Cerebellar cortex (tissue), 1 donor: ENCODE measurements around the gene ZNF148.
"Not testable (repeated sequence)": the region's sequence is repeated elsewhere in the genome, so short reads cannot be mapped to it uniquely, and the experiment has no call there.

ENCODE experiments used
- DNase-seq: peaks from one replicate; pipeline ENCODE4 v3.0.0-alpha.2; 2015; ENCODE audit warnings: low spot score

Gene ZNF148

DNA sequence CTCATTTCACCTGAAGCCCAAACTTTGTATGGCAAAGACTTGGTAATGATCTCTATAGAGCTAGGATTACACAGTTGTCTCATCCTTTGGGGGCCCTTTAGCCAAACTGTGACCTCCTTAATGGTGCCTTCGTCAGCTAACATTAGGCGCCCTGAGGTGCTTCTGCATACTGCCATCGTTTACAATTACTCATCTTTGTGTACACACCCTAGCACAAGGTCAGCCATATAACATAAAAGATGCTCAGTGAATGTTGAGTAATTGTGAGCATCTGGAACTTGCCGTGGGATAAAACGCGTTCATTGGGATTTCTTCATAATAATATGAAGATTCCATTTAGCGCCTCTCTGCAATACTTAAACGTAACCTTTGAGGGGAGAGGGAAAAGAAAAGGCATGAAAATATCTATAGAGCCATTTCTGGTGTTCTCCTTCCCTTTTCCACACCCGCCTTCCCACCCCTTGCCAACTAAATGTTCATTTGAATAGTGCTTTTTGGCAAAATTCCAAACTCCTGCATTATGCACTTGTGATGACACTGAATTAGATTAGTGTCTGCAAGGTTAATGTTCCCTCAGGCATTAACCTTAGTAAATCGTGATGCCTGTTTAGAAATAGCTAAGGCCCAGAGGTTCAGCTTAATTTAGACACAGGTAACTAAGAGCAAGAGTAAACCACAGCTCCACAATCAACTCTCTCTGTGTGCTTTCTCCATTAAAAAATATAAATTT lies 990 bp upstream of the ZNF148 start:
- DNase-seq, result no peak

DNA sequence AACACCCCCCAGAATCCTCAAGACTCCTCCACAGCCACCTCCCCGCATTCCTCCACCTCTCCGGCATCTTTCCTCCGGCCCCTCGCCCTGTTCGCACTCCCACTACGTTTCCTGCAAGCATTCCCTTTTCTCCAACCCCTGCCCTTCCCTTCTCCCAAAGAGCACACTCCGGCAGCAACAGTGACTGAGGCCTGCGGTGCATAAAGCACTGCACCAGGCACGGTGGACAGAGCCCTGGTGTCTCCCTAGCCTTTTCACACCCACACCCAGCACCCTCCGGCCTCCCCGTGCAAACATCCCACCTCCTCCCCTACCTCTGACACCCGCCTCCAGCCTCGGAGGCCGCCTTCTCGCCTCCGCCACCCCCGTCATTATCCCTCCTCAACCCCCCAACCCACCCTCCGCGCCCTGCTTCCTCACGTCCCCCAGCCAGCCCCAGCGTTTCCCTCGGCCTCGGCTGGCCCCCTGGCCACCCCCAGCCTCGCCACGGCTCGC lies 577 bp downstream of the ZNF148 start:
- peak; percentile 35 for DNase-seq

DNA sequence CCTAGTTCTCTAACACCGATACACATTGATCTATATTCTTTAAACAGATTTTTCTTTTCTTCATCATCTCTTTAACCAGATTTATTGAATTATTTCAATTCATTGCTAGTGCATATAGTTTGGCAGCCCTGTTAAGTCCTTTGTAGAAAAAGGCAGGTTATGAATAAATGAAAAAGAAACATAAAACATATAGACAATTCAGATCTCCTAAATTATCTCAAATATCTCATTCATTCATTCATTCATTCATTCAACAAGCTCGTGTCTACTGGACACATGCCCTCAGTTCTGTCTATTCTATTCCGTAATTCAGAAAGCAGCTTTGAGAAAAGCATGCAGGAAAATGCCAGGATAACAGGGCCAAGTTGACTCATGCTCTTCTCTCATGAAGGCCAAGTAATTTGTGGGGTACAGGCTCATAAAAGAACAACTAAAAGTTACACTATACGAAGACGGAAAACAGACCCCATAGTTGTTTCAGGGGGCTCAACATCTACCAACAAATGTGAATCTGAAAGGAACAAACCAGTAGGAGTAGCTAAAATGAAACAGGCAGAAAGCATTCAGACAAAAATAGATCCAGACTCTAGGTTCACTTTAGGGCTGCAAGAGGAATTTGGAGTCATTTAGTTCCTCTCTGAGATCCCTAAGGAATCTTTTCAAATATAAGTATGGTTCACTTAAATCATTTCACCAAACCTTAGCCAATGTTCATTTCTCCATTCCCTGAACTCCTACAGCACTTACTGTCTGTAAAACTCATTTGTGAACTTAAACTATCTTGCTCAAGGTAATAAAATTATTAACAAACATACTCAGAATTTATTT lies 7.5 kb downstream of the ZNF148 start:
- no peak for DNase-seq

DNA sequence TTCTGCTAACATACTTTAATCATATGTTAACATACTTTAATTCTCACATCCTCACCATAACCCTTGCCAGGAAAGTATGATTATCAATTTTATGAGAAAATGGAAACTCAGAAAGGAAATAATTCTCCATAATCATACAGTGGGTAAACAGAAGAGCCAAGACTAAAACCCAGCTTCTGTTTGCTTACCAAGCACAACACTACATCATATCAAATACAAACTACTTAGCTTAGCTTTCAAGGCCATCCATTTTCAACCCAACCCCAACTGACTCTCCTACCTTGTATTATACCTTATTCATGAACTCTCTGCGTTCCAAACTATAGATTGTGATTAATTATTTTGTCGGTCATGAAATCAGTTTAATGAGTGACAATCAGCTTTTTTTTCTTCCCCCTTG lies 9.0 kb downstream of the ZNF148 start:
- DNase-seq, result no peak

DNA sequence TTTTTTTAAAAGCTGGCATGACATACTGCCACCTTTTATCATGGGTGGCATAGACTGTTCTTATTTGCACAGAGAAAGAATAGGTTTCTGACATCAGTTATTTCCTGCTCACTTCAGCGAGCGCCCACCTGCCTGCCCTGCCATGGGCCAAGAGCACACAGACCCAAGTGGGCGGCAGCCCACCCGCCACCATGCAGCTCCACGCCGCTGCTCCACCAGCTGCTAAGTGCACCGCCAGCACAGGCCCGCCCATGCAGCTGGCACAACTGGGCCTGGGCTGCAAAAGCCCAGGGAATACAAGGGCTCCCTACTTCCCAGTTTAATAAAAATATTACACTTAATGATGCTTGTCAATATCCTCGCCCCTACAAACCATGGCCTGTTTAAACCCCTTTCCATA lies 15.4 kb downstream of the ZNF148 start:
- no peak for DNase-seq

DNA sequence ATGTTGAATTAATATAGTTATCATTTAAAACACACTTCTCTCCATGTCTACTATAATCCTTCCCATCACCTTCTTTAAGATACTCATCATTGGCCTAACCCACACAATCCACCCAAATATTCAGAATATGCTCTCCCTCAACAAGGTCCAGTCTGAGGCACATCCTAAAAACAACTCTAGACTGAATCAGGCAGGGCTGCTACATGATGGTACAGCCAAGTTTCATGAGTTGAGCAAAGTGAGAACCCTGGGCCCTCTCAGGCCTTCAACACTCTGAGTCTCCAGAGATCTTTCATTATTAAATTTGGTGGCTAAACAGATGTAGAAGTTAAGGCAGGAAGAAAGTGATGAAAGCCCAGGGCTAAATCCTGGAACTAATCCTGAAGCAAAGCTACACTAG lies 16.2 kb downstream of the ZNF148 start:
- no peak for DNase-seq

DNA sequence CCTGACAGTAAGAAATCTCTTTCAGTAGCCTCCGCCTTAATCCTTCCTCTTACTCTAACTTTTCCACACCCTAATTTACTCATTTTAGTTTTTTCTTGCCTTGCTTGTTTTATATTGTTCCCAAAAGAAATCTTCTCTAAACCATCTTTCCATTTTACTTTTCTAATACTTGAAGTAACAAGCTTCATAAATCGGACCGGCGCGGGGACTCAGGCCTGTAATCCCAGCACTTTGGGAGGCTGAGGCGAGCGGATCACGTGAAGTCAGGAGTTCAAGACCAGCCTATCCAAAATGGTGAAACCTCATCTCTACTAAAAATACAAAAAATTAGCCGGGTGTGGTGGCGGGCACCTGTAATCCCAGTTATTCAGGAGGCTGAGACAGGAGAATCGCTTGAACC lies 17.3 kb downstream of the ZNF148 start:
- DNase-seq, result no peak

DNA sequence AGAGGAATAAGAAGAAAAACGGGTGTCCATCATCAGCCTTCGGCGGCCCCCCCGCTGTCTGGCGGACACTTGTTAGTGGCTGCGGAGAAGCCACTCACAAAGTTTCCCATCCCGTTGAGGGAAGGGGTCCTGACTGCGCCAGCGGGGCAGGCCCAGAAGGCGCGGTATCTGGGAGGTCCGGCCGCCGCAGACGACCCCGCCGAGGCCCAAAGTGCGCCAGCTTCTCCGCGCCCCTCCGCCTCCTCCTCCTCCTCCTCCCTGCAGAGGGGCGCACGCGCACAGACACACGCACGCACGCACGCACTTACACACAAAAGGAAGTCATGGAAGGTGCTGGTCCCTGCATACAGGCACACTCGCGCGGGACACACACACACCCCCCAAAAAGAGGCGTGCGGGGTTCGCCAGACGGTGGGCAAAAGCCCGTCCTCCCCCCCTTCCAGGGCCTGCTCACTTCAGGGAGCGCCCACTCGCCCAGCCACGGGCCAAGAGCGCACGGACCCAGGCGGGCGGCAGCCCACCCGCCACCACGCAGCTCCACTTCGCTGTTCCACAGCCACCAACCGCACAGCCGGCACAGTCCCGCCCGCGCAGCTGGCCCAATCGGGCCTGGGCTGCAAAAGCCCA lies 18.0 kb downstream of the ZNF148 start:
- peak; percentile 15 for DNase-seq

DNA sequence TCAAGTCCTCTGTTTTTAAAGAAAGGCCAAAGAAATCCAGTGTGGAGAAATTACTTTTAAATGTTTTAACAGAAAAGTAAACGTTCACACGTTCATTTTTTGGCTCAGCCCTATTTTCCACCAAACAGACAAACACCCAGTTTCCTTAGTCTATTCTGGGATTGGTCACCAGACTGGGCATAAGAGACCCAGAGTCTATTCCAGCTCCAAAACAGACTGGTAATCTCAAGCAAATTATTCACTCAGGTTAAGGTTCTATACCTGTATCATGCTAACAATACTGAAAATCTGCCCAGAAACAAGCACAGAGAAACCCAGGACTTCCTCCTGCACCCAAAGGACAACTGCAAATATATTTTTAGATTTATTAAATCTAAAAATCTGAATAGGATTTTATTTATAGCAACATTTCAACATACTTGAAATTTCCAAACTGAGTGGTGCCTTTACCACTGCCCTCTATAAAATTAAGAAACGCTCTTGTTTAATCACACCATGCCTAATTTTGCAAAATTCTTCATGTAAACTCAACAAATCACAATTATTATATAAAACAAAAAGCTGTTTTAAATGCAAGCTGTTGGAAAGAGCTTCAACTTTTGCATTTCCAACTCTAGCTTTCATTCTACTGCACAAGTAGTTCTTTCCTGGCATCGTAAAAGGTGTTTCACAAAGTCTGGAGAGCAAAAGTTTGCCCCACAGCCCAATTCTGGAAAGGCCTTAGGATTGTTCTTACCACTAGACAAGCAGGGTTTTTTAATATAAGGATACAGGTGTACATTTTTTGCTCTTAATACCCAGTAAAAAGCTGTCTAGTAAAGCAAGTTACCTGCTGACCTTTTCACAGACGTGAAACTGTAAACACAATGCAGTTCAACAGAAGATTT lies 18.7 kb downstream of the ZNF148 start:
- no peak for DNase-seq

DNA sequence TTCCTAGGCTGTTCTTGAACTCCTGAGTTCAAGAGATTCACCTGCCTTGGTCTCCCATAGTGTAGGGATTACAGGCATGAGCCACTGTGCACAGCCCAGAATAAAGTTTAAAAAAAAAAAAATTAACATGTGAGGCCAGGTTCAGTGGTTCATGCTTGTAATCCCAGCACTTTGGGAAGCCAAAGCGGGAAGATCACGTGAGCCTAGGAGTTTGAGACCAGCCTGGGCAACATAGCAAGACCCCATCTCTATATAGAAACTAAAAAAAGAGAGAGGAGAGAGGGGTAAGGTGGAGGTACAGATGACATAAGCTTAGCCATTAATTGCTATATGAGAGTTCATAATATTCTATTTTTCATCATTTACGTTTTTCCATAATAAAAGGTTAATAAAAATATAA lies 21.5 kb downstream of the ZNF148 start:
- DNase-seq, result no peak

DNA sequence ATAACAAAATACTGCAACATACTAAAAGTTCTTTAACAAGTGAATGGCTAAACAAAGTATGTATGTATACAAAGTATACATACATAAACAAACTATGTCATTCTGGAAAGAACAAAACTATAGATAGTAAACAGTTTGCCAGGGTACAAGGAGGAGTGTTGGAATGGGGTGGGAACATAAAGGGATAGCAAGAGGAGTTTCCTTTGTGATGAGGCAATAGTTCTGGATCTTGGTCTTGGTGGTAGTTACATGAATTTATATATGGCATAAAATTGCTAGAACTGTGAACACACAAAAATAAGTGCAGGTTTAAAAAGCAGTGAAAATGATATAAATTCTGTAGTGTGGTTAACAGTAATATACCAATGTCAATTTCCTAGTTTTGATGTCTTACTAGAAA lies 22.0 kb downstream of the ZNF148 start:
- no peak for DNase-seq

DNA sequence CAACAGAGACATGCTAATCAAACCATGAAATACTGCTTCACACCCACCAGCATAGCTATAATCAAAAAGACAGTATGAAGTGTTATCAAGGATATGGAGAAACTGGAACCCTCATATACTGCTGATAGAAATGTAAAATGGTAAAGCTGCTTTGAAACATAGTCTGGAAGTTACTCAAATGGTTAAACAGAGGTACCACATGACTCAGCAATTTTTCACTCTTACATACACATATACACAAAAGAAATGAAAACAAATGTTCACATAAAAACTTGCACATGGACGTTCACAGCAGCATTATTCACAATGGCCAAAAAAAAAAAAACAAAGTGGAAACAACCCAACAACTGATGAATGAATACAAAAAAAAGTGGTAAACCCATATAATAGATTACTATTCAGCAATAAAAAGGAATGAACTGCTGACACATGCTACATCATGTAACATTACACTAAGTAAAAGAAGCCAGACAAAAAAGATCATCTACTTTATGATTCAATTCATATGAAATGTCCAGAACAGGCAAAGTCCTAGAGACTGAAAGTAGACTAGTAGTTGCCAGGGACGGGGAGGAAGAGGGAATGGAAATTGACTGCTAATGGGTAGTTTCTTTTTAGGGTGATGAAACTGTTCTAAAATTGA lies 23.2 kb downstream of the ZNF148 start:
- no peak for DNase-seq

DNA sequence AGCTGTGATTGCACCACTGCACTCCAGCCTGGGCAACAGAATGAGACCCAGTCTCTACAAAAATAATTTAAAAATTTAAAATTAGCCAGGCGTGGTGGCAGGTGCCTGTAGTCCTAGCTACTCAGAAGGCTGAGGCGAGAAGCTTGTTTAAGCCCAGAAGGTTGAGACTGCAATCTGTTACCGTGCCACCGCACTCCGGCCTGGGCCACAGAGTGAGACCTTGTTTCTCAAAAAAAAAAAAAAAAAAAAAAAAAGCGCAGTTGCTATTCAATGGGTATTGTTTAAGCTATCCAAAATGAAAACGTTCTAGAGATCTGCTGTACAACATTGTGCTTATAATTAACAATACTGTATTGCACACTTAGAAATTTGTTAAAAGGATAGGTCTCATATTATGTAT lies 24.0 kb downstream of the ZNF148 start:
- DNase-seq, result no peak

DNA sequence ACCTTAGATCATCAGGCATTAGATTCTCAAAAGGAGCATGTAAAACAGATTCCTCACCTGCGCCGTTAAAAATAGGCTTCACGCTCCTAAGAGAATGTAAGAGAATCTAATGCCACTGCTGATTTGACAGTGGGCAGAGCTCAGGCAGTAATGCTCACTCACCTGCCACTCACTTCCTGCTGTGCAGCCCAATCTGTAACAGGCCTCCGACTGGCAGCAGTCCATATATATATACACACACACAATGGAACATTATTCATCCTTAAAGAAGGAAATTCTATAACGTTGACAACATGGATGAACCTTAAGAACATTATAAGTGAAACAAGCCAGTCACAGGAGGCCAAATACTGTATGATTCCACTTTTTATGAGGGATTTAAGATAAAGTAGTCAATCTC lies 24.5 kb downstream of the ZNF148 start:
- DNase-seq, result no peak

DNA sequence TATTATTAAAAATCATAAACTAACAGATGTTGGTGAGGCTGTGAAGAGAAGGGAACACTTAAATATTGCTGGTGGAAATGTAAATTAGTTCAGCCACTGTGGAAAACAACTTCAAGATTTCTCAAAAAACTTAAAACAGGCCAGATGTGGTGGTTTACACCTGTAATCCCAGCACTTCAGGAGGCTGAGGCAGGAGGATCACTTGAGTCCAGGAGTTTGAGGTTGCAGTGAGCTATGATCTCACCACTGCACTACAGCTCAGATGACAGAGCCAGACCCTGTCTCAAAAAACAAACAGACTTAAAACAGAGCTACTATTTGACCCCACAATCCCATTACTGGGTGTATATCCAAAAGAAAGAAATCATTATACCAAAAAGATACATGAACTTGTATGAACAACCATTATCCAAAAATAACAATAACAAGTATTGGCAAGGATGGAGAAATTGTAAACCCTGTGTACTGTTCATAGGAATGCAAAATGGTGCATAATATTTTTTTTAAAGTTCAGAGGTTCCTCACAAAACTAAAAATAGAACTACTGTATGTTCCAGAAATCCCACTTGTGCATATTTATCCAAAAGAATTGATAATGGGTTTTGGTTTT lies 25.5 kb downstream of the ZNF148 start:
- no peak for DNase-seq

DNA sequence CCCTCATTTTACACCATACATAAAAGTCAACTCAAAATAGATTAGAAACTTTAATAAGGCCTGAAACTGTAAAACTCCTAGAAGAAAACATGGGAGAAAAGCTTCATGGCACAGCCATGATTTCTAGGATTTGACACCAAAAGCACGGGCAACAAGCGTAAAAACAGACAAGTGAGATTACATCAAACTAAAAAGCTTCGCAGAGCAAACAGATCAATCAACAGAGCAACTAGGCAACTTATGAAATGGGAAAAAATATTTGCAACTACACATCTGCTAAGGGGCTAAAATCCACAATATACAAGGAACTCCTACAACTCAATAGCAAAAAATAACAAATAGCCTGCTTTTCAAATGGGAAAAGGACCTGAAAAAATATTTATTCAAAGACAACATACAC lies 26.1 kb downstream of the ZNF148 start:
- DNase-seq, result no peak

DNA sequence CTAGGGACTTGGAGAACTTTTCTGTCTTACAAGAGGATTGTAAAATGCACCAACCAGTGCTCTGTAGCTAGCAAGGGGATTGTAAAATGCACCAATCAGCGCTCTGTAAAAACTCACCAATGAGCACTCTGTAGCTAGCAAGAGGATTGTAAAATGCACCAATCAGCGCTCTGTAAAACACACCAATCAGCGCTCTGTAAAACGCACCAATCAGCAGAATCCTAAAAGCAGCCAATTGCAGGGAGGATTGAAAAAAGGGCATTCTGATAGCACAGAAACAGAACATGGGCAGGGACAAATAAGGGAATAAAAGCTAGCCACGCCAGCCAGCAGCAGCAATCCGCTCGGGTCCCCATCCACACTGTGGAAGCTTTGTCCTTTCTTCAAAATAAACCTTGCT lies 31.8 kb downstream of the ZNF148 start:
- DNase-seq, result not testable (repeated sequence)

DNA sequence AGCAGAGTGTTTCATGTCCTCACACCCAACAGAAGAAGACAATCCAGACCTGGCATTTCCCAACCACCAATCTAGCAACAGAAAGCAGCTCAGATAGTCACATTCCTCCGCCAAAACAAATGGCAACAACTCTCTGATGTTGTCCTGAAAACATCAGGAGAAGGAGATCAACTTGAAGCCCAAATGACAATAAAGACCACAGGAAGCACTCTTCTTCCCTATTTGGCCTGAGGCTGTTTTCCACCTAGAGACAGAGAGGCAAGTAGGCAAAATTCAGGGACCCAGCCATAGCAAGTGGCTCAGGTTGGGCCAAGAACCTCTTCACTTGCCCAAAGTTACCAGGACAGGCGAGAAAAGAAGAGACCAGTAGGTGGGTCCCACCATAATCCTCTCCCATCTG lies 35.0 kb downstream of the ZNF148 start:
- DNase-seq, result no peak

DNA sequence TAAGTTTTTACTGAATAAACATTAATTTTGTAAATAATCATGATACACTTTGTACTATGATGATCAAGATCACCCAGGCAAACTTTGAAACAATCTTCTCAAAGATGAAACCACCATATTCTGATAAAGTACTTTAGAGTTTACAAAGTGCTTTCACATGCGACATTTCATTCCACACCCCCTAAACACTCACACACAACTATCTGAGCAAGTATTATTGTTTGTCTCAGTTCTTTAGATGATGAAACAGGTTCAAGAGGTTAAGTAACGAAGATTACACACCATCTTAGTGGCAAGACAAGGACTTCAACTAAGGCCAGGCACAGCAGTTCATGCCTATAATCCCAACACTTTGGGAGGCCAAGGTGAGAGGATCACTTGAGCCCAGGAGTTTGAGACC lies 37.6 kb downstream of the ZNF148 start:
- DNase-seq, result no peak

DNA sequence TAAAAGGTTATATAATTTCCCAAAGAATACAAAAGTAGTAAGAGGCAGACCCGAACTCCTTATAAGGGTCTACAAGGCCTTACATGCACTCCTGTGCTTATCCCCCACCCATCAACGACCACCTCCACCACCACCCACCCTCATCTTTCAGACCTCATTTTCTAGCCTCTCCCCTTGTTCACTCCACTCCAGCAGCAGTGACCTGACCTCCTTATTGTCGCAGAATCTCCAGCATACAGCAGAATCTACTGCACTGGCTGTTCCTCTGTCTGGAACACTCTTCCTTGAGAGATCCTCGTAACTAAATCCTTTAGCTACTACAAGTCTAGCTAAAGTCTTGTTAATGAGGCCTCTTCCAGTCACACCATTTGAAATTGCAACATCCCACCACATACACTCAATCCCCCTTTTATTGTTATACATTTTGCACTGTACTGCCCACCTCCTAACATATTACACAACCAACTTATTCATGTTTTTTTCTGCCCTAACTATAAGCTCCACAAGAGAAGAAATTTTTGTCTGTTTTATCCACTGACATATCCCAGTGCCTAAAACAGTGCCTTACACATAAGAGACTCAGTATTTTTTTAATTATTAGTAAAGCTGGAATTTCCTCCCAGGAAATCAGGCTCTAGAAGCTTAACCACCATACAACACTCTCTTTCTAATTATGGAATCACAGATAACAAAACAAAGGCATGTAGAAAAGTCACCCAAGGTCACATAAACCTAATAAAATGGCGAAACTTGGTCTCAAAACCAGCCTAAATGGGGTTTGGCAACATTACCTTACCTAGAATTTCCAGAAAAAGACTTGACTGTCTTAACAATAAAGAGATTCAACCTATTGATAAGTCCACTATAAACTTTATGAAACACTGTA lies 40.2 kb downstream of the ZNF148 start:
- DNase-seq, result no peak
